OCI-LY1 (cell line): Measurements from ENCODE around the gene FAM83F.

Experiments used
- H2AFZ ChIP-seq: fragments of 200-600 bp; sonication (generic), shearing (Covaris generic); 2 replicates; pipeline ENCODE4 v1.6.0; 2014; ENCODE audit warnings: antibody characterized with exemption, mild to moderate bottlenecking, low read length
- H3F3A ChIP-seq: fragments of 200-600 bp; sonication (generic), shearing (Covaris generic); 2 replicates; pipeline ENCODE4 v1.6.0; 2014; ENCODE audit warnings: mild to moderate bottlenecking, antibody characterized with exemption, low read length, moderate library complexity; ENCODE audit not compliant: insufficient read depth
- H3K27ac ChIP-seq: fragments of 200-600 bp; sonication (generic); 2 replicates; pipeline ENCODE4 v1.5.1; 2014; ENCODE audit warnings: low read length, mixed run types, mild to moderate bottlenecking, low read depth; ENCODE audit not compliant: poor library complexity, severe bottlenecking
- H3K27me3 ChIP-seq: fragments of 200-600 bp; sonication (generic); 2 replicates; pipeline ENCODE4 v1.6.0; 2014; ENCODE audit warnings: antibody characterized with exemption, mild to moderate bottlenecking, low read length, moderate library complexity; ENCODE audit not compliant: insufficient read depth
- H3K36me3 ChIP-seq: fragments of 200-600 bp; sonication (generic); 2 replicates; pipeline ENCODE4 v1.6.1; 2014; ENCODE audit warnings: mild to moderate bottlenecking, antibody characterized with exemption, low read length, moderate library complexity, mixed read lengths; ENCODE audit not compliant: insufficient read depth
- H3K4me1 ChIP-seq: fragments of 200-600 bp; sonication (generic); 2 replicates; pipeline ENCODE4 v1.5.1; 2014; ENCODE audit warnings: mild to moderate bottlenecking, low read length, moderate library complexity; ENCODE audit not compliant: insufficient read depth, severe bottlenecking
- H3K4me2 ChIP-seq: fragments of 200-600 bp; sonication (generic), shearing (Covaris generic); 2 replicates; pipeline ENCODE4 v1.6.1; 2014; ENCODE audit warnings: low read length
- H3K4me3 ChIP-seq: fragments of 200-600 bp; sonication (generic); 2 replicates; pipeline ENCODE4 v1.5.1; 2014; ENCODE audit warnings: low read length, low read depth, mild to moderate bottlenecking, mixed read lengths; ENCODE audit not compliant: poor library complexity, severe bottlenecking
- H3K79me2 ChIP-seq: fragments of 200-600 bp; shearing (Covaris generic); 2 replicates; pipeline ENCODE4 v1.6.1; 2016; ENCODE audit warnings: mixed run types, low read length, mixed read lengths; ENCODE audit not compliant: insufficient read depth
- H3K9ac ChIP-seq: fragments of 200-600 bp; sonication (generic), shearing (Covaris generic); 2 replicates; pipeline ENCODE4 v1.6.1; 2014; ENCODE audit warnings: mild to moderate bottlenecking, low read length, mixed read lengths
- H3K9me2 ChIP-seq: fragments of 200-600 bp; sonication (generic), shearing (Covaris generic); 2 replicates; pipeline ENCODE4 v1.6.1; 2014; ENCODE audit warnings: low read depth, mild to moderate bottlenecking, low read length, mixed read lengths
- H3K9me3 ChIP-seq: fragments of 200-600 bp; shearing (Covaris generic); 2 replicates; pipeline ENCODE4 v1.6.1; 2014; ENCODE audit warnings: low read length, mixed read lengths
- H4K20me1 ChIP-seq: fragments of 200-600 bp; sonication (generic), shearing (Covaris generic); 2 replicates; pipeline ENCODE4 v1.6.0; 2016; ENCODE audit warnings: mild to moderate bottlenecking, low read length; ENCODE audit not compliant: insufficient read depth
- EZH2 ChIP-seq: fragments of 200-600 bp; sonication (generic), shearing (Covaris generic); IDR thresholded peaks from 2 replicates; pipeline ENCODE4 v1.8.0; 2017; ENCODE audit warnings: borderline replicate concordance, mixed run types, mild to moderate bottlenecking, antibody characterized with exemption, low read length, moderate library complexity, mixed read lengths
- TF ChIP-seq, protein P1 (sequence below): fragments of 200-600 bp; sonication (generic), shearing (Covaris generic); IDR thresholded peaks from 2 replicates; pipeline ENCODE4 v1.5.1; 2017; ENCODE audit warnings: mild to moderate bottlenecking, antibody characterized with exemption, low read length, moderate library complexity, mixed read lengths

Gene FAM83F

DNA sequence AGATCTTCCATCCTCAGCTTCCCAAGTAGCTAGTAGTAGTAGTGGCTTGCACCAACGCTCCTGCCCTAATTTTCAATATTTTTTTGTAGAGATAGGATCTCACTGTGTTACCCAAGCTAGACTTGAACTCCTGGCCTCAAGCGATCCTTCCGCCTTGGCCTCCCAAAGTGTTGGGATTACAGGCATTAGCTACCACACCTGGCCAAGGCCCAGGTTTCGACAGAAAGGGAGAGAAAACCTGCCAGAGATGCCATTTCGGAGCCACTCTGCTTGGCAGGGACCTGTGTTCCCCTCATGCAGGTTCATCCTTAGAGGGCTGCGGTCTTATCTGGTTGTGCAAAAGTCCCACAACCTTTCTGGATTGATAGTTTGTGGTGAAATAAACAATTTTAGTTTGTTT is 41.4 kb downstream of the FAM83F start:
- Histone ChIP-seq H3K4me1 (peaks cover 6% of the 10 kb centered on the region), H3K79me2 (no peaks in the 10 kb centered on the region), H3K27me3 (no peaks in the 10 kb centered on the region), H3K9me2 (no peaks in the 10 kb centered on the region), H3K4me2 (no peak overlapping the region), H2AFZ (no peak overlapping the region), H3F3A (no peaks in the 10 kb centered on the region), H4K20me1 (no peaks in the 10 kb centered on the region), H3K36me3 (no peaks in the 10 kb centered on the region), H3K9me3 (no peaks in the 10 kb centered on the region), H3K27ac (no peak overlapping the region), H3K4me3 (no peak overlapping the region), H3K9ac (no peak overlapping the region)
- TF ChIP-seq, protein P1, sequence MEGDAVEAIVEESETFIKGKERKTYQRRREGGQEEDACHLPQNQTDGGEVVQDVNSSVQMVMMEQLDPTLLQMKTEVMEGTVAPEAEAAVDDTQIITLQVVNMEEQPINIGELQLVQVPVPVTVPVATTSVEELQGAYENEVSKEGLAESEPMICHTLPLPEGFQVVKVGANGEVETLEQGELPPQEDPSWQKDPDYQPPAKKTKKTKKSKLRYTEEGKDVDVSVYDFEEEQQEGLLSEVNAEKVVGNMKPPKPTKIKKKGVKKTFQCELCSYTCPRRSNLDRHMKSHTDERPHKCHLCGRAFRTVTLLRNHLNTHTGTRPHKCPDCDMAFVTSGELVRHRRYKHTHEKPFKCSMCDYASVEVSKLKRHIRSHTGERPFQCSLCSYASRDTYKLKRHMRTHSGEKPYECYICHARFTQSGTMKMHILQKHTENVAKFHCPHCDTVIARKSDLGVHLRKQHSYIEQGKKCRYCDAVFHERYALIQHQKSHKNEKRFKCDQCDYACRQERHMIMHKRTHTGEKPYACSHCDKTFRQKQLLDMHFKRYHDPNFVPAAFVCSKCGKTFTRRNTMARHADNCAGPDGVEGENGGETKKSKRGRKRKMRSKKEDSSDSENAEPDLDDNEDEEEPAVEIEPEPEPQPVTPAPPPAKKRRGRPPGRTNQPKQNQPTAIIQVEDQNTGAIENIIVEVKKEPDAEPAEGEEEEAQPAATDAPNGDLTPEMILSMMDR: no peak
- TF ChIP-seq EZH2: no peak

- Histone ChIP-seq H2AFZ (no peak overlapping the region), H3K4me3 (no peak overlapping the region)
Observed at GRCh38 chr22:40036591-40037225, 42.0 kb downstream of the FAM83F start.

GRCh38 chr22:40037320-40037719 is 42.6 kb downstream of the FAM83F start:
- H3K9me3 ChIP-seq: no peaks in the 10 kb centered on the region
- H3F3A ChIP-seq: no peaks in the 10 kb centered on the region
- H3K4me3 ChIP-seq: no peak overlapping the region
- no peak overlapping the region for H3K4me2 ChIP-seq
- H3K9ac ChIP-seq: no peak overlapping the region
- peaks cover 10% of the 10 kb centered on the region for H3K4me1 ChIP-seq
- H3K27ac ChIP-seq: no peak overlapping the region
- H3K79me2 ChIP-seq: no peaks in the 10 kb centered on the region
- no peaks in the 10 kb centered on the region for H4K20me1 ChIP-seq
- TF ChIP-seq EZH2: no peak
- TF ChIP-seq, protein P1: no peak
- no peak overlapping the region for H2AFZ ChIP-seq
- H3K9me2 ChIP-seq: no peaks in the 10 kb centered on the region
- H3K36me3 ChIP-seq: no peaks in the 10 kb centered on the region
- no peaks in the 10 kb centered on the region for H3K27me3 ChIP-seq

More at GRCh38 chr22:40036591-40037225, 42.0 kb downstream of the FAM83F start:
- Histone ChIP-seq H3K27ac (no peak overlapping the region), H3K4me1 (peaks cover 10% of the 10 kb centered on the region), H3K9me2 (no peaks in the 10 kb centered on the region), H3K79me2 (no peaks in the 10 kb centered on the region), H3K4me2 (no peak overlapping the region), H3K36me3 (no peaks in the 10 kb centered on the region), H3K9me3 (no peaks in the 10 kb centered on the region), H3K27me3 (no peaks in the 10 kb centered on the region), H3F3A (no peaks in the 10 kb centered on the region), H3K9ac (no peak overlapping the region), H4K20me1 (no peaks in the 10 kb centered on the region)
- TF ChIP-seq, protein P1: peak; percentile 90
- TF ChIP-seq EZH2: no peak
